GM12865 (cell line): ENCODE results near the gene F5.

ENCODE experiments used
- DNase-seq: peaks from one replicate; pipeline ENCODE4 v3.0.0; 2010; ENCODE audit warnings: low read depth
- H3K4me3 ChIP-seq: 2 replicates; pipeline ENCODE4 v1.5.1; 2011; ENCODE audit warnings: mild to moderate bottlenecking, low read depth, low read length, control low read depth
- TF ChIP-seq, protein P1 (sequence below): IDR thresholded peaks from 2 replicates; pipeline ENCODE4 v1.5.1; 2011; ENCODE audit warnings: low read length, control low read depth, low read depth, inconsistent platforms; ENCODE audit not compliant: insufficient read depth; ENCODE audit errors: missing control alignments

Gene F5

DNA sequence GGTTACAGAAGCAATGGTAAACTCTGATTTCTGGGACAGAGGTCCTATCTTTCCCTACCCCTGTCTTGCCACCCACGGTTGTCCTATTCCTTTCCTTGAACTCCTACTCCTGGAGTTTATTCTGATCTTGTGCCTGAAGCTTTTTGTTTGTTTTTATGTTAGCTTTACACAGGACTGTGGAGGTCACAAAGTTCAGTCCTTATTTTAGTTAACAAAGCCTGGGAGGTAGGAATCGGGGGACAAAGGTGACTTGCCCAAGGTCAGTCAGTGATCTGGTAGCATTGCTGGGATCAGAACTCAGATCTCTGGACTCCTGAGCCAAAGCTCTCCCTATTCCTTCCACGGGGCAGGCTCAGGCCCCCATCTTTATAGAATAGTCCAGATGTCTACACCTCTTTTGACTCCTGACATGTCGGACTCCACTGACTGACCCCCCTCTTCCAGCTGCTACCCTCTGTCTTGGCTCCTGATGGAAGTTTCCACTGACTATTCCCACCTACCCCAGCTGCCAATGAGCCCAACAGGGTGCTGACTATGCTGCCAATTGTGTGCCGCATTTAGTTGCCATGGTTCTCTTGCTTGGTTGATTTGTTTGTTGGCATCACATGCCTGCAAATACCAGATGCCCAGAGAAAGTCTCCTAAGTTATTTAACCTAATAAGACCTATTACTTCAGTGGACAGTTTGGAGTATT, 9.9 kb downstream of the F5 start:
- no peak overlapping the region for H3K4me3 ChIP-seq
- DNase-seq: no peak
- TF ChIP-seq, protein P1, sequence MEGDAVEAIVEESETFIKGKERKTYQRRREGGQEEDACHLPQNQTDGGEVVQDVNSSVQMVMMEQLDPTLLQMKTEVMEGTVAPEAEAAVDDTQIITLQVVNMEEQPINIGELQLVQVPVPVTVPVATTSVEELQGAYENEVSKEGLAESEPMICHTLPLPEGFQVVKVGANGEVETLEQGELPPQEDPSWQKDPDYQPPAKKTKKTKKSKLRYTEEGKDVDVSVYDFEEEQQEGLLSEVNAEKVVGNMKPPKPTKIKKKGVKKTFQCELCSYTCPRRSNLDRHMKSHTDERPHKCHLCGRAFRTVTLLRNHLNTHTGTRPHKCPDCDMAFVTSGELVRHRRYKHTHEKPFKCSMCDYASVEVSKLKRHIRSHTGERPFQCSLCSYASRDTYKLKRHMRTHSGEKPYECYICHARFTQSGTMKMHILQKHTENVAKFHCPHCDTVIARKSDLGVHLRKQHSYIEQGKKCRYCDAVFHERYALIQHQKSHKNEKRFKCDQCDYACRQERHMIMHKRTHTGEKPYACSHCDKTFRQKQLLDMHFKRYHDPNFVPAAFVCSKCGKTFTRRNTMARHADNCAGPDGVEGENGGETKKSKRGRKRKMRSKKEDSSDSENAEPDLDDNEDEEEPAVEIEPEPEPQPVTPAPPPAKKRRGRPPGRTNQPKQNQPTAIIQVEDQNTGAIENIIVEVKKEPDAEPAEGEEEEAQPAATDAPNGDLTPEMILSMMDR: no peak

DNA sequence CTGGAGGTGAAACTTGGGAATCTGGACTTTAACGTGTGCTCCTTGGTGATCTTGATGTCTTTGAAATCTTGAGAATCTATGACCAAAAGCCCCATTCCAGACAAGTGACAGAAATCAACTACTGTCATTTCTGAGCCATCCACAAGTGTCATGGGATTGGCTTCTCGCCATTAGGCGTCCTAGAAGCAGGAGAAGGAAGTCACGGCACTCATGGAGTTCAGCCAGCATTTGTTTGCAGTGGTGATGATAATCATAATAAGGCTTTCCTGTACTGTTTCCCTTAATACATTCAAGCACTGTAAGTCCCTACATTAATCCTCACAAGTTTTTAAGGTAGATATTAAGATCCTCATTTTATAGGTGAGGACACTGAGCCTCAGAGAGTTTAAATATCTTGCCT, 11.9 kb downstream of the F5 start:
- H3K4me3 ChIP-seq: no peak overlapping the region
- TF ChIP-seq, protein P1: no peak
- DNase-seq: no peak

DNA sequence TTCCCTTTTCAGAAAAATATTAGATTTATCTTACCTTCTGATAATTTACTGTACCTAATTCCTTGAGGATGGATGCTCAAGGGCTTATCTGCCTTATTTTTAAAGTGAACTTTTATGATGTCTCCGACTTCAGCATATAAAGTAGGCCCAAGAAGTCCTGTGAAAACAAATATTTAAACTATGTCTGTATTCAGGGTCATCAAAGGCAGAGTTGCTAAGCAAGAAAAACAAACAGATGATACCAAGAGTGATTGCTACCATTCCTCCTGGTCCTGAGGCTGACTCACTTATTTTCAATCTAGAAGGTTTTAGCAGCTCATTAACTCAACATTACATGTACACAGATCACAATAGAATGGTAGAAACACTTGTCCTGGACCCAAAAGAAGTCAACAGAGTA, 14.1 kb downstream of the F5 start:
- DNase-seq: no peak
- TF ChIP-seq, protein P1: no peak
- H3K4me3 ChIP-seq: no peak overlapping the region

DNA sequence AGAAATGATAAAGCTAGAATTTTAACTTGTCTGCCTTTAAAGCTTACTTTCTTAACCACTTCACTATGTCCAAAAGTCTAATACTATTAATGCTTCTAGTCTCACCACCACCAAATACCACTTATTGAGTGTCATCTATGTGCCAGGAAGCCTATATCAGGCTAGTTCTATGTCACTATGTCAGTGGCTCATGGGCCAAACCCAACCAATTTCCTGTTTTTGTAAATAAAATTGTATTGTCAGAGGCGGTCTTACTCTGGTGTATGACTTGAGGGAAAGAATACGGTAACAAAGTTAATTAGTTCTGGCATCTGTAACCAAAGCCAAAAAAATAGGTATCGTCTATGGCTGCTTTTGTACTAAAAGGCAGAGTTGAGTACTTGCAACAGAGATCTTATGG, 14.8 kb downstream of the F5 start:
- no peak for DNase-seq
- TF ChIP-seq, protein P1: no peak
- H3K4me3 ChIP-seq: no peak overlapping the region

DNA sequence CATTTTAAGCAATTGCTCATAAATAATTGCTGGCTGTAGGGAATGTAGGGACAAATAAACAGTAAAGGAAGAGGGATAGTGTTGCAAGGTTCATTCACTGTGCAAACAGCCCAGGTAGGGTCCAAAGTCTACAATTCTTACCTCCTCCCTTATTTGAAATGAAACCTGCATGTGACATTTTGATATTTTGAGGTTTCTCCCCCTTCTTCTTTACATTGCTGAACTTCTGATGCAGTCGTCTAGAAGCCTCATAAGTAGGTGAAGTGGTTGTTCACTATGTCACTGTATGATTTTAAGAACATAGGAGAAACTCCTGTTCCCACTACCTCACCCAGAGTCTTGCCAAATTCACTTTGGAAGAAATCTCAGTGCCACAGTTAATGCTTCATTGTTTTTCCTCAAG, 16.1 kb downstream of the F5 start:
- H3K4me3 ChIP-seq: no peak overlapping the region
- no peak for DNase-seq
- TF ChIP-seq, protein P1: no peak

DNA sequence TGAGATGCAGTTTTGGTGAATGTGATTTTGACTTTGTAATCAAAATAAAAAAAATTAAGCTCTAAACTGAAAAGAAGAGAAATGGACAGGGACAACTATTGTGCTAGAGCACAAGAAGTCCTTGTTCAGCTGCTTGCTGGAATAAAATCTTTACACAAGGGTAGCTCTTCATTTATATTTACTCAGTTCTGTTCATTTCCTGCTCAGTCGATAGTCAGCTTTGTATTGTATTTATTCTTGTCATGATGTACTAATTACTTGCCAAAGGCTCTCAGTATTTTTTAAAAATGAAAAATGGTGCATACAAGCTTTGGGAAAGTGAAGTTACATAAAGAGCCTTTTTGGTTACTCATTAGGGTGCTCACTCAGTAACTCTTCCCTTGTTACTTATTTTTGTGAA, 17.8 kb downstream of the F5 start:
- DNase-seq: no peak
- TF ChIP-seq, protein P1: no peak

More for the DNA sequence above, 17.8 kb downstream of the F5 start:
- H3K4me3 ChIP-seq: no peak overlapping the region
